ENCODE data around the gene PABPC1L. TPM values are rescaled to one million over a fixed set of nuclear protein-coding genes. Genes with fewer than 3 reads are reported as not detected.

Gene PABPC1L
- total and polyA plus RNA-seq, 2 donors (not counting 1 experiment from before 2014, with no cell fraction given): 105 to 295 TPM

- Histone ChIP-seq H3K36me3 (replicated peaks in 1 of 2; ENCODE audit: control extremely low read depth in 1 of 2, control insufficient read depth in 1 of 2, extremely low read depth in 1 of 2, insufficient read depth in 2 of 2, low read length in 1 of 2) (peaks cover 0 to 2% of the 10 kb centered on the region in 2 experiments), H3K4me1 (ENCODE audit: control insufficient read depth in 2 of 2, insufficient read depth in 2 of 2, low read length in 2 of 2) (peaks cover 44 to 59% of the 10 kb centered on the region in 2 donors), H3K27ac (ENCODE audit: low read length in 2 of 2) (peak overlapping the region; percentile 91), H3K79me2 (ENCODE audit: control insufficient read depth, insufficient read depth, low read length) (peaks cover 71% of the 10 kb centered on the region), H3K27me3 (replicated peaks in 1 of 4; ENCODE audit: control extremely low read depth in 1 of 4, control insufficient read depth in 3 of 4, insufficient read depth in 4 of 4, low read length in 3 of 4) (no peaks in the 10 kb centered on the region), H4K20me1 (ENCODE audit: control insufficient read depth, insufficient read depth, low read length, poor library complexity, severe bottlenecking) (peaks cover 5% of the 10 kb centered on the region), H3K4me3 (ENCODE audit: control extremely low read depth in 1 of 5, extremely low read depth in 1 of 5, insufficient read depth in 1 of 5, low read depth in 2 of 5, low read length in 4 of 5) (peak overlapping the region; percentile 45 to 99 (median 89)), H2AFZ (ENCODE audit: insufficient read depth, low read depth, low read length, poor library complexity, severe bottlenecking) (peak overlapping the region; percentile 80), H3K9me3 (ENCODE audit: control extremely low read depth in 1 of 3, control insufficient read depth in 2 of 3, insufficient read depth in 1 of 3, low read length in 2 of 3) (no peaks in the 10 kb centered on the region), H3K4me2 (replicated peaks; ENCODE audit: low read depth, low read length, poor library complexity, severe bottlenecking) (peak overlapping the region; percentile 76), H3K9ac (ENCODE audit: low read length) (peak overlapping the region; percentile 84)
- Mint-ChIP-seq H3K4me1 (peaks cover 48% of the 10 kb centered on the region), H3K27ac (peak overlapping the region; percentile 98), H3K9me3 (ENCODE audit: insufficient read depth) (no peaks in the 10 kb centered on the region), H3K4me3 (peak overlapping the region; percentile 94), H3K27me3 (no peaks in the 10 kb centered on the region)
- TF ChIP-seq CTCF (IDR thresholded peaks at IDR 0.05) (no peak), EZH2 (IDR thresholded peaks at IDR 0.05; ENCODE audit: borderline replicate concordance, insufficient read depth, low read depth, low read length, poor library complexity, severe bottlenecking) (no peak)
- 58% methylated on average over 4 of the region's 5 CpGs for WGBS (ENCODE audit: insufficient coverage)
- intact Hi-C loops (cut with micrococcal nuclease): loop anchor here (1.0 to 10.0 kb wide), 6 partner anchors 25 to 825 kb away; partner anchors contain the start of genes DNTTIP1, PKIG, SERINC3 and WFDC3
- ATAC-seq (ENCODE audit: low read depth): no peak
- CTCF ChIA-PET: interaction anchor here (1.5 to 4.1 kb wide), 7 partner anchors 13 to 78 kb away, joined by 3 to 32 read pairs (median 4); no protein-coding TSS in a partner anchor
- POLR2A ChIA-PET: interaction anchor here (1.1 to 5.6 kb wide), 3 partner anchors 13 to 25 kb away, joined by 4 to 43 read pairs (median 4); no protein-coding TSS in a partner anchor
- DNase-seq: no peak
Measured at GRCh38 chr20:44965651-44966029, 55.8 kb downstream of the PABPC1L start.
